HCT116 (cell line): ENCODE measurements around the gene UBA52. TPM values are rescaled to one million over a fixed set of nuclear protein-coding genes. Genes with fewer than 3 reads are reported as not detected.

Experiments
- ATAC-seq: fragments of 200-7000 bp; cut with Tn5 transposase; 2 replicates; pipeline ENCODE4 v1.9.1; 2020; ENCODE audit warnings: mild to moderate bottlenecking, moderate library complexity
- BruUV-seq: library from RNA; stranded (reverse); fragments of 400-500 nt; replicated peaks from 2 replicates; lab custom pipeline; 2021; lab: Mats Ljungman, UMichigan
- CTCF ChIA-PET: fragments of 300-600 bp; sonication (Branson Sonifier 250); formaldehyde crosslinking; loops from one replicate; lab custom pipeline; 2021; ENCODE audit warnings: antibody characterized with exemption; lab: Charles Lee
- POLR2A ChIA-PET: fragments of 300-600, 350-600 bp; sonication (Branson Sonifier 250); formaldehyde crosslinking; loops from one replicate; lab custom pipeline; 2021; ENCODE audit warnings: antibody characterized with exemption; lab: Charles Lee
- RAD21 ChIA-PET, 2 experiments: fragments of 300-600 bp; sonication (Branson Sonifier 250); formaldehyde crosslinking; loops; one replicate each; lab custom pipeline; 2023; ENCODE audit warnings: low total read pairs in 2 of 2; ENCODE audit not compliant: uncharacterized antibody in 2 of 2, unreplicated experiment in 2 of 2, low non-redundant PET in 1 of 2; lab: Charles Lee
- DNase-seq: peaks from one replicate; pipeline ENCODE4 v3.0.0-alpha.2; 2010; ENCODE audit warnings: low read depth, low spot score
- H2AFZ ChIP-seq: fragments of 200-600 bp; shearing (Covaris generic), sonication (generic); 2 replicates; pipeline ENCODE4 v1.6.1; 2017; ENCODE audit warnings: low read depth, mixed run types, mixed read lengths, antibody characterized with exemption, low read length; ENCODE audit not compliant: poor library complexity, severe bottlenecking
- H3K27ac ChIP-seq: 2 replicates; pipeline ENCODE4 v1.5.1; 2012; ENCODE audit warnings: low read depth, low read length
- H3K27me3 ChIP-seq: fragments of 200-600 bp; sonication (generic); 2 replicates; pipeline ENCODE4 v1.6.1; 2016; ENCODE audit warnings: mixed run types, low read length, mixed read lengths; ENCODE audit not compliant: insufficient read depth
- H3K36me3 ChIP-seq, 2 experiments: fragments of 200-500 bp in 1 of 2; fragments of 200-600 bp in 1 of 2; sonication (Bioruptor generic) in 1 of 2; sonication (generic) in 1 of 2; 2 replicates each; pipeline versions ENCODE4 v1.5.1 to v1.6.1; 2014 to 2016; ENCODE audit warnings: low read length in 2 of 2, inconsistent platforms in 1 of 2, mixed read lengths in 1 of 2, mixed run types in 1 of 2; ENCODE audit not compliant: insufficient read depth in 2 of 2, control insufficient read depth in 1 of 2
- H3K4me1 ChIP-seq, 2 experiments: fragments of 200-600 bp in 1 of 2; sonication (generic) in 1 of 2; 2 replicates each; pipeline versions ENCODE4 v1.5.1 to v1.6.1; 2012 to 2017; ENCODE audit warnings: low read length in 2 of 2, inconsistent platforms in 1 of 2, mild to moderate bottlenecking in 1 of 2, mixed read lengths in 1 of 2, mixed run types in 1 of 2, moderate library complexity in 1 of 2; ENCODE audit not compliant: insufficient read depth in 2 of 2, control insufficient read depth in 1 of 2
- H3K4me2 ChIP-seq: fragments of 200-600 bp; sonication (generic); 2 replicates; pipeline ENCODE4 v1.6.1; 2017; ENCODE audit warnings: mixed run types, low read length, mixed read lengths
- H3K4me3 ChIP-seq, 2 experiments: fragments of 200-600 bp in 1 of 2; sonication (generic) in 1 of 2; replicated peaks in 1 of 2; 2 replicates each; pipeline ENCODE4 v1.5.1; 2011 to 2016; ENCODE audit warnings: low read length in 2 of 2, control low read depth in 1 of 2, low read depth in 1 of 2, mild to moderate bottlenecking in 1 of 2, mixed read lengths in 1 of 2, mixed run types in 1 of 2
- H3K79me2 ChIP-seq: fragments of 200-600 bp; sonication (generic); 2 replicates; pipeline ENCODE4 v1.6.1; 2017; ENCODE audit warnings: mild to moderate bottlenecking, mixed run types, low read length, moderate library complexity, mixed read lengths; ENCODE audit not compliant: insufficient read depth
- H3K9ac ChIP-seq: fragments of 200-600 bp; sonication (generic); 2 replicates; pipeline ENCODE4 v1.6.1; 2016; ENCODE audit warnings: low read length, mixed read lengths
- H3K9me2 ChIP-seq: fragments of 200-600 bp; sonication (generic), shearing (Covaris generic); 2 replicates; pipeline ENCODE4 v1.6.1; 2017; ENCODE audit warnings: mixed run types, mild to moderate bottlenecking, moderate library complexity; ENCODE audit not compliant: insufficient read depth
- H3K9me3 ChIP-seq, 2 experiments: fragments of 200-500 bp in 1 of 2; fragments of 200-600 bp in 1 of 2; sonication (Bioruptor generic) in 1 of 2; sonication (generic) in 1 of 2; 2 replicates each; pipeline ENCODE4 v1.6.1; 2014 to 2017; ENCODE audit warnings: low read length in 2 of 2, mixed read lengths in 2 of 2, inconsistent platforms in 1 of 2, low read depth in 1 of 2, mild to moderate bottlenecking in 1 of 2, mixed run types in 1 of 2, moderate library complexity in 1 of 2; ENCODE audit not compliant: control insufficient read depth in 1 of 2, insufficient read depth in 1 of 2
- H4K20me1 ChIP-seq: fragments of 200-600 bp; sonication (generic), shearing (Covaris generic); 2 replicates; pipeline ENCODE4 v1.6.1; 2017; ENCODE audit warnings: mixed run types, mild to moderate bottlenecking, moderate library complexity; ENCODE audit not compliant: insufficient read depth
- EGR1 ChIP-seq: IDR thresholded peaks from 2 replicates; pipeline ENCODE4 v1.6.1; 2012; ENCODE audit warnings: low read depth
- ELF1 ChIP-seq: IDR thresholded peaks from 2 replicates; pipeline ENCODE4 v1.6.1; 2012; ENCODE audit warnings: low read depth, borderline replicate concordance
- EZH2phosphoT487 ChIP-seq: fragments of 200-600 bp; IDR thresholded peaks from 2 replicates; pipeline ENCODE4 v1.6.1; 2018; ENCODE audit warnings: antibody characterized with exemption, borderline replicate concordance
- POLR2AphosphoS5 ChIP-seq: IDR thresholded peaks from 2 replicates; pipeline ENCODE4 v1.6.1; 2011; ENCODE audit warnings: mild to moderate bottlenecking, low read depth, low read length, moderate library complexity
- YY1 ChIP-seq: IDR thresholded peaks from 2 replicates; pipeline ENCODE4 v1.6.1; 2011; ENCODE audit warnings: low read length, low read depth, moderate library complexity, mild to moderate bottlenecking; ENCODE audit not compliant: insufficient replicate concordance; ENCODE audit errors: extremely low read depth
- intact Hi-C: fragments of 100-400 bp; cut with micrococcal nuclease; formaldehyde crosslinking; loops from 2 replicates; pipeline ENCODE4 v1.10.0; 2022
- total RNA-seq: library from RNA; stranded (reverse); gene quantifications from one replicate; pipeline ENCODE4 v1.2.1, GENCODE V29; 2021; ENCODE audit not compliant: unreplicated experiment

The UBA52 gene
- total RNA-seq, 1 experiment from 2014 or later: 1,743 TPM

GRCh38 chr19:18526316-18526715 lies 45.3 kb upstream of the UBA52 start:
- Histone ChIP-seq H3K9me2 (no peaks in the 10 kb centered on the region), H3K4me1 (peaks cover 7 to 27% of the 10 kb centered on the region in 2 experiments), H3K4me2 (peak overlapping the region; percentile 15), H3K9me3 (no peaks in the 10 kb centered on the region), H3K9ac (no peak overlapping the region), H3K4me3 (no peak overlapping the region), H4K20me1 (no peaks in the 10 kb centered on the region), H3K27me3 (no peaks in the 10 kb centered on the region), H2AFZ (no peak overlapping the region), H3K36me3 (no peaks in the 10 kb centered on the region; a peak in 2 of 4 replicates), H3K79me2 (peaks cover 5% of the 10 kb centered on the region), H3K27ac (no peak overlapping the region)
- DNase-seq (peak; percentile 26), ATAC-seq (no peak)
- ChIA-PET CTCF (interaction anchor here (0.5 kb wide), 1 partner anchor 25 kb away, joined by 4 read pairs; no protein-coding TSS in a partner anchor), RAD21 (interaction anchor here in 1 of 2 experiments (1.1 kb wide), 1 partner anchor 31 kb away, joined by 4 read pairs; the partner anchor contains the start of gene KXD1)
- TF ChIP-seq EZH2phosphoT487 (no peak), EGR1 (no peak), ELF1 (no peak)
- TF ChIP-seq, all 23 proteins: peak for 0
- no TSS peak for BruUV-seq
- POLR2A ChIA-PET: interaction anchor here (0.5 to 1.0 kb wide), 3 partner anchors 8 to 110 kb away, joined by 3 read pairs; partner anchors contain the start of gene KXD1
- intact Hi-C loops: no loop called here

DNA sequence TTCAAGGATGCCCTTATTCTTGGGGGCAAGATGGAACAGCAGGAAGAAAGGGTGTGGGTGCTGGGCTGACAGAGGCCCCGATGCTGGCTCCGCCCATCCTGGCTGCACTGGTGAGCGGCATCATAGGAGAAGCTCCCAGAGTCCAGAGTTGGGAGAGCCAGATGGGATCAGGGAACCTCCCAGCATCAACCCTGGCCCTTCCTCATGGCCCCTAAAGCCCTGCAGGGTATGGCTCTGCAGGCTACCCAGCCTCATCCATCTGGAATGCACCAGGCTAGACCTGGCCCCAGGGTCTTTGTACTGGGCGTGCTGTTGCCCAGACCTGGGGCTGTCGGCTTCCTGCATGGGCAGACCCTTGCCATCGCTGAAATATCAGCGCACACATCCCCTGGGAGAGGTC lies 41.9 kb upstream of the UBA52 start:
- RAD21 ChIA-PET: no interaction called here
- CTCF ChIA-PET: no interaction called here
- Histone ChIP-seq H3K4me2 (no peak overlapping the region), H2AFZ (no peak overlapping the region), H3K9me3 (no peaks in the 10 kb centered on the region), H3K9me2 (no peaks in the 10 kb centered on the region), H3K36me3 (peaks cover 0 to 6% of the 10 kb centered on the region in 2 experiments; a peak in 3 of 4 replicates), H3K9ac (no peak overlapping the region), H3K27ac (no peak overlapping the region), H4K20me1 (no peaks in the 10 kb centered on the region), H3K27me3 (no peaks in the 10 kb centered on the region), H3K4me1 (peaks cover 4 to 15% of the 10 kb centered on the region in 2 experiments; a peak in 3 of 4 replicates), H3K79me2 (no peaks in the 10 kb centered on the region), H3K4me3 (no peak overlapping the region)
- peak; percentile 27 for ATAC-seq
- intact Hi-C loops: no loop called here
- DNase-seq: no peak
- TF ChIP-seq POLR2AphosphoS5 (no peak), YY1 (no peak)
- BruUV-seq: no TSS peak
- POLR2A ChIA-PET: no interaction called here
